MM.1S (cell line): Measurements from ENCODE around the gene WNK1.

Experiments
- DNase-seq: peaks from one replicate; pipeline ENCODE4 v3.0.0-alpha.2; 2015
- H2AFZ ChIP-seq: fragments of 300-600 bp; sonication (generic); 2 replicates; pipeline ENCODE4 v1.6.0; 2016; ENCODE audit warnings: antibody characterized with exemption, low read length
- H3F3A ChIP-seq: fragments of 300-600 bp; sonication (generic); 2 replicates; pipeline ENCODE4 v1.6.1; 2016; ENCODE audit warnings: mild to moderate bottlenecking, antibody characterized with exemption, low read length, moderate library complexity, mixed read lengths; ENCODE audit not compliant: insufficient read depth
- H3K27ac ChIP-seq: fragments of 300-600 bp; sonication (generic); 2 replicates; pipeline ENCODE4 v1.5.1; 2016; ENCODE audit warnings: mild to moderate bottlenecking, low read length
- H3K27me3 ChIP-seq: fragments of 300-600 bp; sonication (generic); replicated peaks from 2 replicates; pipeline ENCODE4 v1.6.0; 2016; ENCODE audit warnings: low read length; ENCODE audit not compliant: insufficient read depth
- H3K36me3 ChIP-seq: fragments of 300-600 bp; sonication (generic); replicated peaks from 2 replicates; pipeline ENCODE4 v1.6.1; 2016; ENCODE audit warnings: mild to moderate bottlenecking, low read length, mixed read lengths; ENCODE audit not compliant: insufficient read depth
- H3K4me1 ChIP-seq: fragments of 300-600 bp; sonication (generic); 2 replicates; pipeline ENCODE4 v1.6.1; 2016; ENCODE audit warnings: low read length, mixed read lengths
- H3K4me2 ChIP-seq: fragments of 300-600 bp; sonication (generic); 2 replicates; pipeline ENCODE4 v1.6.0; 2016; ENCODE audit warnings: low read depth, low read length
- H3K4me3 ChIP-seq: fragments of 300-600 bp; sonication (generic); 2 replicates; pipeline ENCODE4 v1.5.1; 2016; ENCODE audit warnings: low read length, mixed read lengths
- H3K79me2 ChIP-seq: fragments of 300-600 bp; sonication (generic); 2 replicates; pipeline ENCODE4 v1.6.1; 2016; ENCODE audit warnings: mixed run types, low read length, mixed read lengths
- H3K9ac ChIP-seq: fragments of 300-600 bp; sonication (generic); 2 replicates; pipeline ENCODE4 v1.6.1; 2016; ENCODE audit warnings: low read length, mixed read lengths
- H3K9me2 ChIP-seq: fragments of 300-600 bp; sonication (generic); replicated peaks from 2 replicates; pipeline ENCODE4 v1.6.1; 2016; ENCODE audit warnings: mild to moderate bottlenecking, low read length, mixed read lengths; ENCODE audit not compliant: insufficient read depth
- H3K9me3 ChIP-seq: fragments of 300-600 bp; sonication (generic); replicated peaks from 2 replicates; pipeline ENCODE4 v1.6.1; 2016; ENCODE audit warnings: mild to moderate bottlenecking, low read length, mixed read lengths; ENCODE audit not compliant: insufficient read depth
- H4K20me1 ChIP-seq: fragments of 300-600 bp; sonication (generic); 2 replicates; pipeline ENCODE4 v1.6.1; 2016; ENCODE audit warnings: mild to moderate bottlenecking, low read length, moderate library complexity, mixed read lengths; ENCODE audit not compliant: insufficient read depth
- CTCF ChIP-seq: fragments of 300-600 bp; sonication (generic); IDR thresholded peaks from 2 replicates; pipeline ENCODE4 v1.5.1; 2016; ENCODE audit warnings: antibody characterized with exemption, low read length, mixed read lengths
- EZH2 ChIP-seq: fragments of 300-600 bp; sonication (generic); optimal IDR thresholded peaks from 2 replicates; pipeline ENCODE3; 2017; ENCODE audit warnings: low read depth, mild to moderate bottlenecking, antibody characterized with exemption, low read length, mixed read lengths
- EZH2phosphoT487 ChIP-seq: fragments of 300-600 bp; sonication (generic); IDR thresholded peaks from 2 replicates; pipeline ENCODE4 v1.6.1; 2018; ENCODE audit warnings: antibody characterized with exemption, low read length

The WNK1 gene

GRCh38 chr12:709455-710020, 42.8 kb upstream of the WNK1 start:
- H3K36me3 ChIP-seq, result no peaks in the 10 kb centered on the region
- no peak overlapping the region for H3K4me3 ChIP-seq
- no peak overlapping the region for H2AFZ ChIP-seq
- no peaks in the 10 kb centered on the region for H4K20me1 ChIP-seq
- H3K4me2 ChIP-seq, result no peak overlapping the region
- DNase-seq, result no peak
- H3K9me2 ChIP-seq, result no peaks in the 10 kb centered on the region
- no peaks in the 10 kb centered on the region for H3K79me2 ChIP-seq
- H3K27ac ChIP-seq, result no peak overlapping the region
- no peak overlapping the region for H3K9ac ChIP-seq
- no peaks in the 10 kb centered on the region for H3K9me3 ChIP-seq
- no peaks in the 10 kb centered on the region for H3K27me3 ChIP-seq
- TF ChIP-seq CTCF (no peak), EZH2phosphoT487 (no peak), EZH2 (no peak)
- H3K4me1 ChIP-seq, result peaks cover 5% of the 10 kb centered on the region
- H3F3A ChIP-seq, result no peaks in the 10 kb centered on the region

- H2AFZ ChIP-seq, result peak overlapping the region; percentile 48
- peak overlapping the region; percentile 52 for H3K4me2 ChIP-seq
- no peaks in the 10 kb centered on the region for H3K9me2 ChIP-seq
- no peaks in the 10 kb centered on the region for H4K20me1 ChIP-seq
- no peak overlapping the region; the same call in 1 of the 2 replicates for H3K4me3 ChIP-seq
- H3F3A ChIP-seq, result no peaks in the 10 kb centered on the region
- H3K4me1 ChIP-seq, result peaks cover 3% of the 10 kb centered on the region
- peak overlapping the region; percentile 12; the same call in 1 of the 2 replicates for H3K27ac ChIP-seq
- no peak overlapping the region; the same call in 1 of the 2 replicates for H3K9ac ChIP-seq
- H3K79me2 ChIP-seq, result no peaks in the 10 kb centered on the region
- DNase-seq, result peak; percentile 40
- H3K36me3 ChIP-seq, result no peaks in the 10 kb centered on the region
- TF ChIP-seq CTCF (no peak), EZH2phosphoT487 (no peak), EZH2 (no peak)
- no peaks in the 10 kb centered on the region for H3K27me3 ChIP-seq
- H3K9me3 ChIP-seq, result no peaks in the 10 kb centered on the region
Measured at GRCh38 chr12:712172-712863, 40.1 kb upstream of the WNK1 start.

- no peaks in the 10 kb centered on the region for H3F3A ChIP-seq
- no peak overlapping the region for H3K4me2 ChIP-seq
- H3K27me3 ChIP-seq, result no peaks in the 10 kb centered on the region
- H3K9me3 ChIP-seq, result no peaks in the 10 kb centered on the region
- H3K4me3 ChIP-seq, result no peak overlapping the region
- H3K4me1 ChIP-seq, result peaks cover 3% of the 10 kb centered on the region
- no peaks in the 10 kb centered on the region for H3K36me3 ChIP-seq
- no peak overlapping the region for H3K9ac ChIP-seq
- H2AFZ ChIP-seq, result no peak overlapping the region
- H3K27ac ChIP-seq, result no peak overlapping the region
- no peaks in the 10 kb centered on the region for H3K9me2 ChIP-seq
- H4K20me1 ChIP-seq, result no peaks in the 10 kb centered on the region
- no peaks in the 10 kb centered on the region for H3K79me2 ChIP-seq
- DNase-seq, result no peak
- no peak for TF ChIP-seq EZH2
- TF ChIP-seq EZH2phosphoT487, result no peak
- no peak for TF ChIP-seq CTCF
Measured at GRCh38 chr12:713281-713875, 39.0 kb upstream of the WNK1 start.
